SK-N-SH (cell line): ENCODE data around the gene C6orf141.

Experiments
- EP300 ChIP-seq, 2 experiments: IDR thresholded peaks; 2 replicates each; pipeline versions ENCODE4 v1.4.0 to v1.6.1; 2012; ENCODE audit warnings: borderline replicate concordance in 1 of 2, low read depth in 1 of 2, low read length in 1 of 2
- EZH2phosphoT487 ChIP-seq: fragments of 200-600 bp; sonication (generic); IDR thresholded peaks from 2 replicates; pipeline ENCODE4 v1.6.1; 2017; ENCODE audit warnings: low read depth, mixed run types, mild to moderate bottlenecking, antibody characterized with exemption, moderate library complexity, borderline replicate concordance
- FOXJ3 ChIP-seq: sonication (generic); formaldehyde crosslinking; IDR thresholded peaks from 2 replicates; pipeline ENCODE4 v1.5.1; 2020; ENCODE audit warnings: mild to moderate bottlenecking, missing genetic modification reagents
- GABPA ChIP-seq: IDR thresholded peaks from 2 replicates; pipeline ENCODE4 v1.4.0; 2012; ENCODE audit warnings: low read depth, mild to moderate bottlenecking
- JUND ChIP-seq: IDR thresholded peaks from 2 replicates; pipeline ENCODE4 v1.4.0; 2012
- RCOR1 ChIP-seq: fragments of 150-350 bp; IDR thresholded peaks from 2 replicates; pipeline ENCODE4 v1.6.1; 2017; ENCODE audit warnings: antibody characterized with exemption, low read length
- RXRA ChIP-seq: IDR thresholded peaks from 2 replicates; pipeline ENCODE4 v1.4.0; 2012; ENCODE audit warnings: low read depth, mild to moderate bottlenecking, borderline replicate concordance
- SMC3 ChIP-seq: IDR thresholded peaks from 2 replicates; pipeline ENCODE4 v1.6.1; 2012; ENCODE audit warnings: low read depth, low read length, improper control_type of control experiment
- TAF1 ChIP-seq: IDR thresholded peaks from 2 replicates; pipeline ENCODE4 v1.6.1; 2012; ENCODE audit warnings: low read depth, mild to moderate bottlenecking, low read length, moderate library complexity, borderline replicate concordance
- USF2 ChIP-seq: fragments of 150-350 bp; IDR thresholded peaks from 2 replicates; pipeline ENCODE4 v1.6.1; 2017; ENCODE audit warnings: antibody characterized with exemption, low read length, low read depth, borderline replicate concordance
- YY1 ChIP-seq: IDR thresholded peaks from 2 replicates; pipeline ENCODE4 v1.4.0; 2012; ENCODE audit warnings: low read depth, mild to moderate bottlenecking
- TF ChIP-seq, protein P1 (sequence below): fragments of 200-600 bp; sonication (generic); IDR thresholded peaks from 2 replicates; pipeline ENCODE4 v1.6.1; 2017; ENCODE audit warnings: antibody characterized with exemption, mild to moderate bottlenecking, moderate library complexity
- TF ChIP-seq, protein P2 (sequence below): IDR thresholded peaks from 2 replicates; pipeline ENCODE4 v1.4.0; 2012; ENCODE audit warnings: low read depth
- TF ChIP-seq, protein P3 (sequence below): IDR thresholded peaks from 2 replicates; pipeline ENCODE4 v1.4.0; 2012; ENCODE audit warnings: low read depth, borderline replicate concordance

DNA sequence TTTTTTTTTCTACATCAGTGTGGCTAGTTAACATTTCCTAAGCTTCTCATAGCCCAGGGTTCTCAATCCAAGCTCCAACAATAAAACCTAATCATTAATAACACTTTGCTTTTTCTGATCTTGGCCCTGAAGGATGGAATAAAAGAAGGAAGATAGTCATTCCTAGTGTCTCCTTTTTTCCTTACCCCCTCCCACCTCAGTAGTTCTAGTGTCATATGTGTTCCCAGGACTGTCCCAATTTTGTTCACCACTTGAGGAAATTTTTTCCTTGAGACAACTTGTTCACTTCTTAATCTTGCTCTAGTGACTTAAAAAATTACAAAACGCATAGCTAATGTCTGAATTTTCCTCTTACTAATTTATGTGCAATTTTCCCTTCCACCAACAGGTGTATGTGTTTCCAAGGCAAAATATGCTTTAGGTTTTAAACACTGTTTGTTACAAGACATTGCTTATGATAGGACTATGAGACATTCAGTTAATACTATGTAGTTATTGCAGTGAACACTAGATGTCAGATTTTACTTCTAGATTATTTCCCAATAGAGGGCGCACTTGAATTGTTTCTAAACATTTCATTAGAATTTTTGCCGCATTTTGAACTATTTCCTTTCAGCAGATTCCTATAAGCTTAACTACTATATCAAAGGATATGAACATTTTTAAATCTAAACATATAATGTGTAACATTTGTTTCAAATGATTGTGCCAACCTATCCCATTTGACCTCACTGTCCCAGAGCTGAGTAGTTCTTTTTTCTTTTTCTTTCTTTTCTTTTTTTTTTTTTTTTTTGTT is 18.5 kb upstream of the C6orf141 start:
- TF ChIP-seq, protein P1, sequence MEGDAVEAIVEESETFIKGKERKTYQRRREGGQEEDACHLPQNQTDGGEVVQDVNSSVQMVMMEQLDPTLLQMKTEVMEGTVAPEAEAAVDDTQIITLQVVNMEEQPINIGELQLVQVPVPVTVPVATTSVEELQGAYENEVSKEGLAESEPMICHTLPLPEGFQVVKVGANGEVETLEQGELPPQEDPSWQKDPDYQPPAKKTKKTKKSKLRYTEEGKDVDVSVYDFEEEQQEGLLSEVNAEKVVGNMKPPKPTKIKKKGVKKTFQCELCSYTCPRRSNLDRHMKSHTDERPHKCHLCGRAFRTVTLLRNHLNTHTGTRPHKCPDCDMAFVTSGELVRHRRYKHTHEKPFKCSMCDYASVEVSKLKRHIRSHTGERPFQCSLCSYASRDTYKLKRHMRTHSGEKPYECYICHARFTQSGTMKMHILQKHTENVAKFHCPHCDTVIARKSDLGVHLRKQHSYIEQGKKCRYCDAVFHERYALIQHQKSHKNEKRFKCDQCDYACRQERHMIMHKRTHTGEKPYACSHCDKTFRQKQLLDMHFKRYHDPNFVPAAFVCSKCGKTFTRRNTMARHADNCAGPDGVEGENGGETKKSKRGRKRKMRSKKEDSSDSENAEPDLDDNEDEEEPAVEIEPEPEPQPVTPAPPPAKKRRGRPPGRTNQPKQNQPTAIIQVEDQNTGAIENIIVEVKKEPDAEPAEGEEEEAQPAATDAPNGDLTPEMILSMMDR, result peak; percentile 96
- no peak for TF ChIP-seq GABPA
- TF ChIP-seq YY1, result no peak
- no peak for TF ChIP-seq FOXJ3
- TF ChIP-seq RXRA, result no peak
- TF ChIP-seq TAF1, result no peak
- TF ChIP-seq EP300 (IDR thresholded peaks at IDR 0.05; ENCODE audit: borderline replicate concordance in 1 of 2, low read depth in 1 of 2, low read length in 1 of 2), result no peak
- peak; percentile 52 for TF ChIP-seq SMC3
- TF ChIP-seq JUND, result no peak
- no peak for TF ChIP-seq EZH2phosphoT487
- TF ChIP-seq, protein P2, sequence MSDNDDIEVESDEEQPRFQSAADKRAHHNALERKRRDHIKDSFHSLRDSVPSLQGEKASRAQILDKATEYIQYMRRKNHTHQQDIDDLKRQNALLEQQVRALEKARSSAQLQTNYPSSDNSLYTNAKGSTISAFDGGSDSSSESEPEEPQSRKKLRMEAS, result no peak
- TF ChIP-seq, protein P3, sequence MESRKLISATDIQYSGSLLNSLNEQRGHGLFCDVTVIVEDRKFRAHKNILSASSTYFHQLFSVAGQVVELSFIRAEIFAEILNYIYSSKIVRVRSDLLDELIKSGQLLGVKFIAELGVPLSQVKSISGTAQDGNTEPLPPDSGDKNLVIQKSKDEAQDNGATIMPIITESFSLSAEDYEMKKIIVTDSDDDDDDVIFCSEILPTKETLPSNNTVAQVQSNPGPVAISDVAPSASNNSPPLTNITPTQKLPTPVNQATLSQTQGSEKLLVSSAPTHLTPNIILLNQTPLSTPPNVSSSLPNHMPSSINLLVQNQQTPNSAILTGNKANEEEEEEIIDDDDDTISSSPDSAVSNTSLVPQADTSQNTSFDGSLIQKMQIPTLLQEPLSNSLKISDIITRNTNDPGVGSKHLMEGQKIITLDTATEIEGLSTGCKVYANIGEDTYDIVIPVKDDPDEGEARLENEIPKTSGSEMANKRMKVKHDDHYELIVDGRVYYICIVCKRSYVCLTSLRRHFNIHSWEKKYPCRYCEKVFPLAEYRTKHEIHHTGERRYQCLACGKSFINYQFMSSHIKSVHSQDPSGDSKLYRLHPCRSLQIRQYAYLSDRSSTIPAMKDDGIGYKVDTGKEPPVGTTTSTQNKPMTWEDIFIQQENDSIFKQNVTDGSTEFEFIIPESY, result no peak
- no peak for TF ChIP-seq RCOR1
- TF ChIP-seq USF2, result no peak
